Sigmoid colon (tissue), 4 donors: ENCODE data around the gene RDH5.

ENCODE experiments used
- EP300 ChIP-seq, 4 donors: sonication (generic); formaldehyde crosslinking; IDR thresholded peaks; one replicate each; pipeline ENCODE4 v1.6.1; 2017; ENCODE audit warnings: antibody characterized with exemption in 4 of 4
- POLR2A ChIP-seq, 2 donors: fragments of 450-650 bp; IDR thresholded peaks; one replicate each; pipeline ENCODE4 v1.6.1; 2016; ENCODE audit warnings: antibody characterized with exemption in 2 of 2, mild to moderate bottlenecking in 2 of 2, moderate library complexity in 2 of 2
- TF ChIP-seq, protein P1 (sequence below), 4 experiments: fragments of 450-650 bp in 3 of 4; fragments of 200-600 bp in 1 of 4; IDR thresholded peaks; one replicate each; pipeline ENCODE4 v1.5.1; 2016 to 2019; ENCODE audit warnings: antibody characterized with exemption in 4 of 4, mild to moderate bottlenecking in 3 of 4, moderate library complexity in 2 of 4

DNA sequence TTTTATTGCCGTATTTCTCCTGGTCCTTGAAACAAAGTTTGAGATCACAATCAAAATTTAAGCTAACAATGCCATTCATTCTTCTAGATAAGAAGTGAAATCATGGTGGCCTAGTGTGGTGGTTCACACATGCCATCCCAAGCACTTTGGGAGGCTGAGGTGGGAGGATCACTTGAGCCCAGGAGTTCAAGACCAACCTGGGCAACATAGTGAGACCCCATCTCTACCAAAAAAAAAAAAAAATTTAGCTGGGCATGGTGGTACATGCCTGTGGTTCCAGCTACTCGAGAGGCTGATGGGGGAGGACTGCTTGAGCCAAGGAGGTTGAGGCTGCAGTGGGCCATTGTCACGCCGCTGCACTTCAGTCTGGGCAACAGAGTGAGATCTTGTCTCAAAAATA, 47.0 kb downstream of the RDH5 start:
- TF ChIP-seq, protein P1, sequence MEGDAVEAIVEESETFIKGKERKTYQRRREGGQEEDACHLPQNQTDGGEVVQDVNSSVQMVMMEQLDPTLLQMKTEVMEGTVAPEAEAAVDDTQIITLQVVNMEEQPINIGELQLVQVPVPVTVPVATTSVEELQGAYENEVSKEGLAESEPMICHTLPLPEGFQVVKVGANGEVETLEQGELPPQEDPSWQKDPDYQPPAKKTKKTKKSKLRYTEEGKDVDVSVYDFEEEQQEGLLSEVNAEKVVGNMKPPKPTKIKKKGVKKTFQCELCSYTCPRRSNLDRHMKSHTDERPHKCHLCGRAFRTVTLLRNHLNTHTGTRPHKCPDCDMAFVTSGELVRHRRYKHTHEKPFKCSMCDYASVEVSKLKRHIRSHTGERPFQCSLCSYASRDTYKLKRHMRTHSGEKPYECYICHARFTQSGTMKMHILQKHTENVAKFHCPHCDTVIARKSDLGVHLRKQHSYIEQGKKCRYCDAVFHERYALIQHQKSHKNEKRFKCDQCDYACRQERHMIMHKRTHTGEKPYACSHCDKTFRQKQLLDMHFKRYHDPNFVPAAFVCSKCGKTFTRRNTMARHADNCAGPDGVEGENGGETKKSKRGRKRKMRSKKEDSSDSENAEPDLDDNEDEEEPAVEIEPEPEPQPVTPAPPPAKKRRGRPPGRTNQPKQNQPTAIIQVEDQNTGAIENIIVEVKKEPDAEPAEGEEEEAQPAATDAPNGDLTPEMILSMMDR (IDR thresholded peaks at IDR 0.05) = no peak
- no peak for TF ChIP-seq POLR2A (IDR thresholded peaks at IDR 0.05)
- TF ChIP-seq EP300 (IDR thresholded peaks at IDR 0.05) = no peak
